SK-N-SH (cell line): ENCODE data around the gene IL4. TPM values are rescaled to one million over a fixed set of nuclear protein-coding genes. Genes with fewer than 3 reads are reported as not detected.

ENCODE experiments used
- CTCF ChIA-PET: fragments of 300-600, 350-600 bp; formaldehyde crosslinking; extraction: SDS; loops from one replicate; lab custom pipeline; 2021; lab: Yijun Ruan, JAX
- POLR2A ChIA-PET: fragments of 350-600 bp; sonication (Branson Sonifier 250); formaldehyde crosslinking; extraction: SDS; loops from one replicate; lab custom pipeline; 2020; ENCODE audit warnings: antibody characterized with exemption, inconsistent platforms; lab: Yijun Ruan, JAX
- DNase-seq: peaks from one replicate; pipeline ENCODE4 v3.0.0; 2012
- H2AFZ ChIP-seq: fragments of 200-600 bp; sonication (generic); 2 replicates; pipeline ENCODE4 v1.8.1; 2016; ENCODE audit warnings: antibody characterized with exemption, mild to moderate bottlenecking, low read depth
- H3F3A ChIP-seq: fragments of 200-600 bp; sonication (generic); replicated peaks from 2 replicates; pipeline ENCODE3; 2016; ENCODE audit warnings: antibody characterized with exemption, mild to moderate bottlenecking; ENCODE audit not compliant: insufficient read depth
- H3K27ac ChIP-seq, 2 experiments: fragments of 200-500 bp in 1 of 2; fragments of 200-600 bp in 1 of 2; sonication (Bioruptor generic) in 1 of 2; sonication (generic), shearing (Covaris generic) in 1 of 2; 2 replicates each; pipeline versions ENCODE4 v1.5.1 to v1.6.1; 2014 to 2016; ENCODE audit warnings: low read depth in 2 of 2, inconsistent platforms in 1 of 2, low read length in 1 of 2, mild to moderate bottlenecking in 1 of 2, mixed read lengths in 1 of 2
- H3K27me3 ChIP-seq: fragments of 200-600 bp; sonication (generic), shearing (Covaris generic); 2 replicates; pipeline ENCODE4 v1.6.1; 2016; ENCODE audit warnings: mixed run types; ENCODE audit not compliant: insufficient read depth
- H3K36me3 ChIP-seq, 2 experiments: fragments of 200-500 bp in 1 of 2; fragments of 200-600 bp in 1 of 2; sonication (Bioruptor generic) in 1 of 2; sonication (generic) in 1 of 2; replicated peaks in 1 of 2; 2 replicates each; pipeline versions ENCODE3 to v1.5.1; 2014 to 2016; ENCODE audit warnings: low read length in 1 of 2, mild to moderate bottlenecking in 1 of 2; ENCODE audit not compliant: insufficient read depth in 2 of 2, control insufficient read depth in 1 of 2
- H3K4me1 ChIP-seq, 2 experiments: fragments of 200-500 bp in 1 of 2; fragments of 200-600 bp in 1 of 2; sonication (Bioruptor generic) in 1 of 2; sonication (generic), shearing (Covaris generic) in 1 of 2; 2 replicates each; pipeline versions ENCODE4 v1.5.1 to v1.6.1; 2014 to 2016; ENCODE audit warnings: low read depth in 1 of 2, low read length in 1 of 2, mixed run types in 1 of 2; ENCODE audit not compliant: insufficient read depth in 2 of 2, control insufficient read depth in 1 of 2
- H3K4me2 ChIP-seq: fragments of 200-600 bp; sonication (generic), shearing (Covaris generic); 2 replicates; pipeline ENCODE4 v1.6.1; 2017; ENCODE audit warnings: mixed run types
- H3K4me3 ChIP-seq, 2 experiments: fragments of 200-500 bp in 1 of 2; fragments of 200-600 bp in 1 of 2; sonication (Bioruptor generic) in 1 of 2; sonication (generic), shearing (Covaris generic) in 1 of 2; 2 replicates each; pipeline versions ENCODE4 v1.5.1 to v1.8.1; 2014 to 2016; ENCODE audit warnings: low read depth in 2 of 2, inconsistent platforms in 1 of 2, low read length in 1 of 2, mild to moderate bottlenecking in 1 of 2, mixed read lengths in 1 of 2, moderate library complexity in 1 of 2
- H3K79me2 ChIP-seq: fragments of 200-600 bp; sonication (generic); 2 replicates; pipeline ENCODE4 v1.8.1; 2017; ENCODE audit warnings: mild to moderate bottlenecking; ENCODE audit not compliant: insufficient read depth
- H3K9ac ChIP-seq: fragments of 200-600 bp; sonication (generic); 2 replicates; pipeline ENCODE4 v1.6.1; 2017; ENCODE audit warnings: mixed run types
- H3K9me2 ChIP-seq: fragments of 200-600 bp; sonication (generic); 2 replicates; pipeline ENCODE4 v1.6.1; 2017; ENCODE audit warnings: mixed run types
- H3K9me3 ChIP-seq: fragments of 200-600 bp; sonication (generic); 2 replicates; pipeline ENCODE4 v1.6.1; 2017; ENCODE audit warnings: mixed run types, mild to moderate bottlenecking, moderate library complexity
- H4K20me1 ChIP-seq: fragments of 200-600 bp; sonication (generic); 2 replicates; pipeline ENCODE4 v1.6.1; 2017; ENCODE audit warnings: mild to moderate bottlenecking, mixed run types; ENCODE audit not compliant: insufficient read depth
- CTCF ChIP-seq: fragments of 200-600 bp; sonication (generic); IDR thresholded peaks from 2 replicates; pipeline ENCODE4 v1.6.1; 2017; ENCODE audit warnings: antibody characterized with exemption, mild to moderate bottlenecking, moderate library complexity
- EZH2phosphoT487 ChIP-seq: fragments of 200-600 bp; sonication (generic); IDR thresholded peaks from 2 replicates; pipeline ENCODE4 v1.6.1; 2017; ENCODE audit warnings: low read depth, mixed run types, mild to moderate bottlenecking, antibody characterized with exemption, moderate library complexity, borderline replicate concordance
- FOXJ3 ChIP-seq: sonication (generic); formaldehyde crosslinking; IDR thresholded peaks from 2 replicates; pipeline ENCODE4 v1.5.1; 2020; ENCODE audit warnings: mild to moderate bottlenecking, missing genetic modification reagents
- FOXM1 ChIP-seq: IDR thresholded peaks from 2 replicates; pipeline ENCODE4 v1.4.0; 2012; ENCODE audit warnings: low read depth, mild to moderate bottlenecking
- GABPA ChIP-seq: IDR thresholded peaks from 2 replicates; pipeline ENCODE4 v1.4.0; 2012; ENCODE audit warnings: low read depth, mild to moderate bottlenecking
- MAX ChIP-seq: IDR thresholded peaks from 2 replicates; pipeline ENCODE4 v1.4.0; 2012; ENCODE audit warnings: low read depth
- MEF2A ChIP-seq: IDR thresholded peaks from 2 replicates; pipeline ENCODE4 v1.4.0; 2012; ENCODE audit warnings: low read depth, borderline replicate concordance
- NFIC ChIP-seq: IDR thresholded peaks from 2 replicates; pipeline ENCODE4 v1.4.0; 2012; ENCODE audit warnings: borderline replicate concordance
- RFX5 ChIP-seq: IDR thresholded peaks from 2 replicates; pipeline ENCODE4 v1.6.1; 2012; ENCODE audit warnings: mild to moderate bottlenecking, improper control_type of control experiment, low read length
- RXRA ChIP-seq: IDR thresholded peaks from 2 replicates; pipeline ENCODE4 v1.4.0; 2012; ENCODE audit warnings: low read depth, mild to moderate bottlenecking, borderline replicate concordance
- SIN3A ChIP-seq: IDR thresholded peaks from 2 replicates; pipeline ENCODE4 v1.6.1; 2012; ENCODE audit warnings: low read depth, mild to moderate bottlenecking, low read length, moderate library complexity, borderline replicate concordance
- TCF12 ChIP-seq: IDR thresholded peaks from 2 replicates; pipeline ENCODE4 v1.4.0; 2012
- USF2 ChIP-seq: fragments of 150-350 bp; IDR thresholded peaks from 2 replicates; pipeline ENCODE4 v1.6.1; 2017; ENCODE audit warnings: antibody characterized with exemption, low read length, low read depth, borderline replicate concordance
- YY1 ChIP-seq: IDR thresholded peaks from 2 replicates; pipeline ENCODE4 v1.4.0; 2012; ENCODE audit warnings: low read depth, mild to moderate bottlenecking
- ZBTB33 ChIP-seq: IDR thresholded peaks from 2 replicates; pipeline ENCODE4 v1.4.0; 2012; ENCODE audit warnings: low read depth, borderline replicate concordance
- WGBS: methylation state at CpG from one replicate; pipeline ENCODE4 v1.1.6; 2017; ENCODE audit warnings: low lambda C conversion rate; 5-methylcytosine and 5-hydroxymethylcytosine counted together
- polyA plus RNA-seq, 3 experiments: library from polyadenylated mRNA; depleted of rRNA; stranded (reverse); fragments of >200 nt; gene quantifications; 2 replicates each; pipeline ENCODE4 v1.2.3, GENCODE V29; 2012

IL4 gene
- polyA plus RNA-seq, 1 of the 3 experiments (the other 2 are of a cell fraction), result not detected

GRCh38 chr5:132681476-132681831, 7.7 kb downstream of the IL4 start:
- peaks cover 13% of the 10 kb centered on the region for H3F3A ChIP-seq
- TF ChIP-seq ZBTB33 (no peak), RFX5 (no peak), YY1 (no peak), RXRA (no peak), CTCF (no peak), NFIC (no peak), TCF12 (no peak), EZH2phosphoT487 (no peak), FOXJ3 (CRISPR knock-in tag) (no peak), FOXM1 (no peak), USF2 (no peak), SIN3A (no peak), MEF2A (no peak), MAX (no peak), GABPA (no peak)
- ChIA-PET POLR2A (no interaction called here), CTCF (interaction anchor here (0.8 to 1.2 kb wide), 2 partner anchors 155 to 181 kb away, joined by 3 read pairs; no protein-coding TSS in a partner anchor)
- peaks cover 0 to 16% of the 10 kb centered on the region in 2 experiments; a peak in 2 of 4 replicates for H3K4me1 ChIP-seq
- WGBS, result 77% methylated on average over 2 of the region's 2 CpGs
- no peaks in the 10 kb centered on the region for H4K20me1 ChIP-seq
- no peak overlapping the region for H3K4me2 ChIP-seq
- no peaks in the 10 kb centered on the region for H3K9me2 ChIP-seq
- H3K9ac ChIP-seq, result no peak overlapping the region
- no peaks in the 10 kb centered on the region for H3K79me2 ChIP-seq
- H3K36me3 ChIP-seq, result no peaks in the 10 kb centered on the region
- no peak overlapping the region for H3K4me3 ChIP-seq
- no peaks in the 10 kb centered on the region for H3K27me3 ChIP-seq
- no peak for DNase-seq
- H3K27ac ChIP-seq, result no peak overlapping the region
- no peak overlapping the region for H2AFZ ChIP-seq
- H3K9me3 ChIP-seq, result no peaks in the 10 kb centered on the region
